Heart right ventricle (tissue), 16 donors: ENCODE results near the gene ATP2B2. TPM values are rescaled to one million over a fixed set of nuclear protein-coding genes. Genes with fewer than 3 reads are reported as not detected.

ENCODE experiments used
- ATAC-seq, 8 donors: fragments of 200-7000 bp; cut with Tn5 transposase; one replicate each; pipeline ENCODE4 v1.9.1; 2020; ENCODE audit warnings: mild to moderate bottlenecking in 8 of 8, moderate library complexity in 8 of 8, moderate number of reproducible peaks in 1 of 8
- DNase-seq, 2 donors: peaks; one replicate each; pipeline ENCODE4 v3.0.0-alpha.2; 2020
- H3K27ac ChIP-seq, 10 donors: fragments of 200-600 bp; sonication (generic) in 2 of 10; one replicate each; pipeline versions ENCODE4 v1.5.0 to v1.8.0; 2020 to 2022; ENCODE audit warnings: mild to moderate bottlenecking in 3 of 10
- H3K27me3 ChIP-seq, 7 donors: fragments of 200-600 bp; one replicate each; pipeline ENCODE4 v1.8.0; 2021 to 2022; ENCODE audit warnings: mild to moderate bottlenecking in 2 of 7
- H3K36me3 ChIP-seq, 9 donors: fragments of 200-600 bp; sonication (generic) in 1 of 9; one replicate each; pipeline versions ENCODE4 v1.5.0 to v1.8.0; 2020 to 2022; ENCODE audit warnings: mild to moderate bottlenecking in 2 of 9
- H3K4me1 ChIP-seq, 9 donors: fragments of 200-600 bp; sonication (generic) in 1 of 9; one replicate each; pipeline versions ENCODE4 v1.5.0 to v1.8.0; 2020 to 2022; ENCODE audit warnings: mild to moderate bottlenecking in 4 of 9
- H3K4me3 ChIP-seq, 10 donors: fragments of 200-600 bp; sonication (generic) in 2 of 10; one replicate each; pipeline versions ENCODE4 v1.5.0 to v1.8.0; 2020 to 2022; ENCODE audit warnings: mild to moderate bottlenecking in 7 of 10, moderate library complexity in 2 of 10
- H3K9me3 ChIP-seq, 11 donors: fragments of 200-600 bp in 10 of 11; sonication (generic) in 2 of 11; one replicate each; pipeline versions ENCODE4 v1.5.0 to v1.8.0; 2013 to 2022; ENCODE audit warnings: mild to moderate bottlenecking in 2 of 11, control low read depth in 1 of 11, moderate library complexity in 1 of 11
- whole genome bisulfite sequencing, 2 donors: extraction: QIAGEN DNeasy Blood & Tissue Kit; methylation state at CpG; one replicate each; pipeline ENCODE4 v1.1.7; 2013; ENCODE audit warnings: inconsistent platforms in 1 of 2; 5-methylcytosine and 5-hydroxymethylcytosine counted together
- intact Hi-C, 10 donors: fragments of 100-400 bp; cut with DNase I; formaldehyde crosslinking; loops; one replicate each; pipeline versions ENCODE4 v1.11.1 to v1.14.2; 2022
- polyA plus RNA-seq, 2 donors: library from polyadenylated mRNA; stranded (reverse); fragments of 200-250 nt; gene quantifications; one replicate each; pipeline ENCODE4 v1.2.3, GENCODE V29; 2013
- total RNA-seq, 10 donors: library from RNA; stranded (reverse); fragmentation: NEBNext Ultra II Directional in 3 of 10; extraction: Animal tissue kit (Norgen Biotek cat#: 25700) in 3 of 10; gene quantifications; one replicate each; pipeline versions ENCODE4 v1.2.1 to v1.2.4, GENCODE V29; 2021 to 2023
- TF ChIP-seq, protein P1 (sequence below), 9 donors: fragments of 200-600 bp; sonication (generic) in 2 of 9; IDR thresholded peaks; one replicate each; pipeline versions ENCODE4 v1.5.0 to v1.8.0; 2021 to 2022; ENCODE audit warnings: antibody characterized with exemption in 9 of 9, mild to moderate bottlenecking in 5 of 9, moderate library complexity in 1 of 9
- donor health status: Arrhythmogenic right ventricular cardiomyopathy.
- donor health status: ischemic (EF 13 %, LVEDD 7.1; RV severe dilation, severe dysfunction).
- donor health status: healthy with polysubstance abuse.
- donor health status: DM: no; HTN: yes; CAD: no.
- donor health status: DM: no; HTN: no; CAD: no.
- donor health status: ischemic (EF 25% LVEDD 6.9; RV normal size, moderate dysfunction).
- donor health status: ischemic (EF 25% LVEDD 5.7; RV mildly dilated, moderate dysfunction).
- donor health status: healthy.
- donor health status: DM: yes; HTN: yes; CAD: no.
- donor health status: Ischemic cardiomyopathy.
- donor health status: ischemic (EF 35%, LVEDD 5.7; RV mildly dilated, moderate dysfunction).
- donor health status: nonischemic (EF 11% LVEDD 7.7; RV severe dilation, severe dysfunction).
- donor health status: DM: yes; HTN: yes; CAD: no.
- donor health status: PGD.
- donor health status: ischemic (EF 29% LVEDD 5.4; RV normal size, mild dysfunction).
- donor health status: nonischemic (EF 23%, LVEDD 6.1; RV moderate dilation, normal function).

ATP2B2 gene
- total and polyA plus RNA-seq, 12 donors: under 0.01 to 0.30 (median 0.11) TPM; not detected in 4

GRCh38 chr3:10389995-10390394 lies 115.4 kb downstream of the ATP2B2 start:
- no peak overlapping the region for H3K27ac ChIP-seq
- H3K36me3 ChIP-seq: no peaks in the 10 kb centered on the region
- WGBS, 2 donors: 30 to 45% methylated on average over 2 of the region's 2 CpGs
- intact Hi-C loops: no loop called here
- TF ChIP-seq, protein P1, sequence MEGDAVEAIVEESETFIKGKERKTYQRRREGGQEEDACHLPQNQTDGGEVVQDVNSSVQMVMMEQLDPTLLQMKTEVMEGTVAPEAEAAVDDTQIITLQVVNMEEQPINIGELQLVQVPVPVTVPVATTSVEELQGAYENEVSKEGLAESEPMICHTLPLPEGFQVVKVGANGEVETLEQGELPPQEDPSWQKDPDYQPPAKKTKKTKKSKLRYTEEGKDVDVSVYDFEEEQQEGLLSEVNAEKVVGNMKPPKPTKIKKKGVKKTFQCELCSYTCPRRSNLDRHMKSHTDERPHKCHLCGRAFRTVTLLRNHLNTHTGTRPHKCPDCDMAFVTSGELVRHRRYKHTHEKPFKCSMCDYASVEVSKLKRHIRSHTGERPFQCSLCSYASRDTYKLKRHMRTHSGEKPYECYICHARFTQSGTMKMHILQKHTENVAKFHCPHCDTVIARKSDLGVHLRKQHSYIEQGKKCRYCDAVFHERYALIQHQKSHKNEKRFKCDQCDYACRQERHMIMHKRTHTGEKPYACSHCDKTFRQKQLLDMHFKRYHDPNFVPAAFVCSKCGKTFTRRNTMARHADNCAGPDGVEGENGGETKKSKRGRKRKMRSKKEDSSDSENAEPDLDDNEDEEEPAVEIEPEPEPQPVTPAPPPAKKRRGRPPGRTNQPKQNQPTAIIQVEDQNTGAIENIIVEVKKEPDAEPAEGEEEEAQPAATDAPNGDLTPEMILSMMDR (IDR thresholded peaks at IDR 0.05): no peak
- peaks cover 0 to 7% (median 0%) of the 10 kb centered on the region in 7 donors for H3K27me3 ChIP-seq
- no peak for DNase-seq
- no peak overlapping the region for H3K4me3 ChIP-seq
- H3K4me1 ChIP-seq: no peaks in the 10 kb centered on the region
- ATAC-seq: peak in 1 of 8 donors; percentile 22
- peaks cover 0 to 43% (median 29%) of the 10 kb centered on the region in 11 donors for H3K9me3 ChIP-seq

DNA sequence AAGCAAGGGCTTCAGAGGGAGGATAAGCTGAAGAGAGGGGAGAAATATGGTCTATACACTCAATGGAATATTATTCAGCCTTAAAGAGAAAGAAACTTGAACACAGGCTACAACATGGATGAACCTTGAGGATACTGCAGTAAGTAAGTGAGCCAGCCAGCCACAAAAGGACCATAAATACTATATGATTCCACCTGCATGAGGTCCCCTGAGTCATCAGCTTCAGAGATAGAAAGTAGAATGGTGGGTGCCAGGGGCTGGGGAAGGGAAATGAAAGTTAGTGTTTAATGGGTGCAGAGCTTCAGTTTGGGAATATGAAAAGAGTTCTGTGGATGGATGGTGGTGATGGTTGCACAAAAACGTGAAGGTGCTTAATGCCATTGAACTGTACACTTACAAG lies 116.0 kb downstream of the ATP2B2 start:
- Histone ChIP-seq H3K4me1 (no peaks in the 10 kb centered on the region), H3K36me3 (no peaks in the 10 kb centered on the region), H3K27me3 (peaks cover 0 to 11% (median 0%) of the 10 kb centered on the region in 7 donors), H3K27ac (no peak overlapping the region), H3K9me3 (peaks cover 0 to 43% (median 29%) of the 10 kb centered on the region in 11 donors), H3K4me3 (no peak overlapping the region)
- DNase-seq (no peak), ATAC-seq (no peak)
- TF ChIP-seq, protein P1 (IDR thresholded peaks at IDR 0.05): no peak
- intact Hi-C loops: no loop called here
- WGBS, 2 donors: 49 to 50% methylated on average over 1 of the region's 1 CpG

GRCh38 chr3:10387881-10388609 lies 117.3 kb downstream of the ATP2B2 start:
- Histone ChIP-seq H3K4me3 (no peak overlapping the region), H3K4me1 (no peaks in the 10 kb centered on the region), H3K27ac (no peak overlapping the region), H3K27me3 (peaks cover 0 to 13% (median 0%) of the 10 kb centered on the region in 7 donors), H3K9me3 (peaks cover 0 to 43% (median 29%) of the 10 kb centered on the region in 11 donors), H3K36me3 (no peaks in the 10 kb centered on the region)
- 48 to 60% methylated on average over 6 of the region's 6 CpGs for WGBS, 2 donors
- intact Hi-C loops: no loop called here
- DNase-seq (no peak), ATAC-seq (no peak)
- TF ChIP-seq, protein P1 (IDR thresholded peaks at IDR 0.05): no peak

DNA sequence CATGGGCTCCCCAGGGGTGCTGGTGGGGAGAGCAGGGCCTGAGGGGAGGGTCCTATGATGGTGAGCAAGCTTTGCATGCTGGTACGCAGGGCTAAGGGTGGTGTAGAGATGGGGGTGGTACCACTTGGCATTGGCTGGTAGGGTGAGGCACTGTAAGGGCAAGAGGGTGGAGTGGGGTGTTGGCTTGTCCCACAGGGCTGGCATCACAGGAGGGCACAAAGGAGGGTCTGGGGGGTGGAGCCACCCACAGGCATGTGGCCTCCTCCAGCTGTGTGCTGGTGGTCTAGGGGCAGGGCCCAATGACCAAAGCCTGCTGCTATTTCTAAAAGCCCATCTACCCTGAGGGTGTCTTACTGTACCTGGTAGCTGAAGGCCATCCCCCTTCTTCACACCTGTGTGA lies 119.3 kb downstream of the ATP2B2 start:
- TF ChIP-seq, protein P1 (IDR thresholded peaks at IDR 0.05): no peak
- ATAC-seq (no peak), DNase-seq (no peak)
- Histone ChIP-seq H3K27ac (no peak overlapping the region), H3K9me3 (peaks cover 0 to 43% (median 29%) of the 10 kb centered on the region in 11 donors), H3K36me3 (no peaks in the 10 kb centered on the region), H3K4me3 (no peak overlapping the region), H3K4me1 (no peaks in the 10 kb centered on the region), H3K27me3 (peaks cover 0 to 13% (median 0%) of the 10 kb centered on the region in 7 donors)
- 94 to 100% methylated on average over 1 of the region's 1 CpG for WGBS, 2 donors
- intact Hi-C loops: no loop called here
